Psoas muscle (tissue), 8 donors: ENCODE results near the gene DCHS2. TPM values are rescaled to one million over a fixed set of nuclear protein-coding genes. Genes with fewer than 3 reads are reported as not detected.

Experiments used
- ATAC-seq, 4 donors: fragments of 200-7000 bp; cut with Tn5 transposase; one replicate each; pipeline ENCODE4 v1.9.1; 2020; ENCODE audit warnings: moderate library complexity in 3 of 4, mild to moderate bottlenecking in 2 of 4
- DNase-seq, 2 donors: peaks; one replicate each; pipeline ENCODE4 v3.0.0-alpha.2; 2020
- H3K27ac ChIP-seq: fragments of 200-600 bp; one replicate; pipeline ENCODE4 v1.8.0; 2022
- H3K27me3 ChIP-seq, 3 donors: fragments of 200-600 bp in 1 of 3; one replicate each; pipeline versions ENCODE4 v1.6.1 to v1.8.0; 2013 to 2022; ENCODE audit warnings: low read length in 2 of 3, mild to moderate bottlenecking in 2 of 3, moderate library complexity in 1 of 3; ENCODE audit not compliant: insufficient read depth in 3 of 3
- H3K36me3 ChIP-seq, 2 donors: fragments of 200-600 bp in 1 of 2; one replicate each; pipeline versions ENCODE4 v1.6.1 to v1.8.0; 2013 to 2022; ENCODE audit warnings: low read depth in 1 of 2, mild to moderate bottlenecking in 1 of 2, moderate library complexity in 1 of 2; ENCODE audit not compliant: insufficient read depth in 1 of 2
- H3K4me1 ChIP-seq: fragments of 200-600 bp; one replicate; pipeline ENCODE4 v1.8.0; 2022
- H3K4me3 ChIP-seq: fragments of 200-600 bp; one replicate; pipeline ENCODE4 v1.8.0; 2022; ENCODE audit warnings: mild to moderate bottlenecking
- H3K9me3 ChIP-seq: fragments of 200-600 bp; one replicate; pipeline ENCODE4 v1.8.0; 2022
- CTCF ChIP-seq: fragments of 200-600 bp; IDR thresholded peaks from one replicate; pipeline ENCODE4 v1.8.0; 2022; ENCODE audit warnings: antibody characterized with exemption
- WGBS, 3 donors: extraction: QIAGEN DNeasy Blood & Tissue Kit; methylation state at CpG; one replicate each; pipeline versions ENCODE4 v1.1.6 to v1.1.7; 2013; 5-methylcytosine and 5-hydroxymethylcytosine counted together
- intact Hi-C, 2 donors: fragments of 100-400 bp; cut with DNase I; formaldehyde crosslinking; loops; one replicate each; pipeline versions ENCODE4 v1.11.0 to v1.14.2; 2022
- polyA plus RNA-seq, 3 donors: library from polyadenylated mRNA; stranded (reverse); fragments of 200-250 nt; gene quantifications; one replicate each; pipeline ENCODE4 v1.2.3, GENCODE V29; 2013
- total RNA-seq, 4 donors: library from RNA; stranded (reverse); fragmentation: NEBNext Ultra II Directional in 2 of 4; extraction: Animal tissue kit (Norgen Biotek cat#: 25700) in 2 of 4; gene quantifications; one replicate each; pipeline versions ENCODE4 v1.2.1 to v1.2.4, GENCODE V29; 2021 to 2023
- donor health status: healthy with polysubstance abuse.
- donor health status: DM: no; HTN: no; CAD: no; lungs with moderate emphysema.
- donor health status: Bipolar disorder and iron deficiency.
- donor health status: healthy.
- donor health status: DM: yes; HTN: yes; CAD: no.
- donor health status: DM: no; HTN: no; CAD: no.
- donor health status: DM: no; HTN: no; CAD: no.
- donor health status: DM: yes; HTN: yes; CAD: no.

The DCHS2 gene
- total and polyA plus RNA-seq, 7 donors: 0.01 to 0.84 (median 0.16) TPM; not detected in 1

- no peak for TF ChIP-seq CTCF
Observed at GRCh38 chr4:154517591-154517990, 26.0 kb upstream of the DCHS2 start.

DNA sequence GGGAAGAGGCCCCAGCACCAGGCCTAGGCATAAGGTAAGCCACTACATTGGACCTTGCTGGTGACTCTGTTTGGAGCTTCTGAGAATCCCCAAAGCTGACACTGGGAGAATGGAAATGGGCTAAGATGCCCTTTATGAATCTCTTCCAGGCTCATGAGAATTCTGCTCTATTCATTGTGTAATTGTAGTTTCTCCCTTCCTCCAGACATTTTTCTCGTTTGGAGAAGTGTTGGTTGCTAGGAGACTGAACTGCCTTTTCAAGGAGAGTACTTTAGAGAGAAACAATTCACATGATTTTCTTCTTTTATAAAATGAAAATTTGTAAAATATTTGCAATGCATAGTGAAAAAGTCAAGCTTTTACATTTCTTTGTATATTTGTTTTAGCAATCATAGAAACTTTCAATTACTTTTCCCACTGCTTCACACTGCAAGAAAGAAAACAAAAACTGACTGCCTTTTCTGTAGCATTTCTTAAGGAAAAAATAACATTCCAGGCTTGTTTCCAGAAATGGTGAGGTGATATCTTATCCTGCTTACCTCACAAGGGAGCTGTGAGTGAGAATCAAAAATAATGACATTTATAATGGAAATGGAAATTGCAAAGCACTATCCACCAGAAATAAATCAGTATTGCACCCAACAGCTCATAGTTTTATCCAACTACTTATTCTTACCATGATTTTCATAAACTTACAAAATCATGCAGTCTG lies 24.9 kb upstream of the DCHS2 start:
- H3K36me3 ChIP-seq: no peaks in the 10 kb centered on the region
- DNase-seq (no peak), ATAC-seq (no peak)
- no peak for TF ChIP-seq CTCF
- WGBS, 3 donors: 9 to 16% (median 10%) methylated on average over 1 of the region's 1 CpG
- H3K27me3 ChIP-seq: peaks cover 0 to 10% (median 0%) of the 10 kb centered on the region in 3 donors
- no peaks in the 10 kb centered on the region for H3K4me1 ChIP-seq
- no peak overlapping the region for H3K4me3 ChIP-seq
- intact Hi-C loops: no loop called here
- no peak overlapping the region for H3K27ac ChIP-seq
- H3K9me3 ChIP-seq: no peaks in the 10 kb centered on the region

More at GRCh38 chr4:154517591-154517990, 26.0 kb upstream of the DCHS2 start:
- no peak for DNase-seq
- H3K36me3 ChIP-seq: no peaks in the 10 kb centered on the region
- ATAC-seq: no peak
- H3K4me3 ChIP-seq: no peak overlapping the region
- H3K27ac ChIP-seq: no peak overlapping the region
- H3K27me3 ChIP-seq: peaks cover 0 to 10% (median 0%) of the 10 kb centered on the region in 3 donors
- H3K4me1 ChIP-seq: no peaks in the 10 kb centered on the region
- intact Hi-C loops: no loop called here
- WGBS, 3 donors: 41 to 71% (median 55%) methylated on average over 4 of the region's 4 CpGs
- no peaks in the 10 kb centered on the region for H3K9me3 ChIP-seq

GRCh38 chr4:154511981-154512380 lies 20.4 kb upstream of the DCHS2 start:
- TF ChIP-seq CTCF: no peak
- no peak for ATAC-seq
- intact Hi-C loops: no loop called here
- WGBS, 3 donors: 41 to 53% (median 47%) methylated on average over 4 of the region's 4 CpGs
- DNase-seq: no peak
- no peaks in the 10 kb centered on the region for H3K4me1 ChIP-seq
- H3K27ac ChIP-seq: no peak overlapping the region
- H3K9me3 ChIP-seq: no peaks in the 10 kb centered on the region
- H3K36me3 ChIP-seq: no peaks in the 10 kb centered on the region
- peaks cover 0 to 10% (median 0%) of the 10 kb centered on the region in 3 donors for H3K27me3 ChIP-seq
- H3K4me3 ChIP-seq: no peak overlapping the region

DNA sequence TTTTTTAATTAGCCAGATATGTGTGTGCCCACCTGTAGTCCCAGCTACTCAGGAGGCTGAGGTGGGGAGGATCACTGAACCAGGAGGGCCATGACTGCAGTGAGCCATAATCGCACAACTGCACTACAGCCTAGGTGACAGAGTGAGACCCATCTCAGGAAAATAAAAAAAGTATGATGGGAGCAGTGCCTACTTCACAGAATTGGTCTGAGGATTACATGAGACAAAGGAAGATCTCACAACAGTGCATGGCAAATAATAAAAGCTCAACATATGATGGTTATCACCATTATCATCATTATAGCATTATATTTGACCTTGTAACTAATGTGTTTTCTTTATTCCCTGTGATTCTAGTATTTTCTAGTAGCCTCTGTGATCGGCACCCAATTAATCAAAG lies 19.9 kb upstream of the DCHS2 start:
- DNase-seq (no peak), ATAC-seq (no peak)
- Histone ChIP-seq H3K27ac (no peak overlapping the region), H3K36me3 (no peaks in the 10 kb centered on the region), H3K27me3 (peaks cover 0 to 10% (median 0%) of the 10 kb centered on the region in 3 donors), H3K9me3 (no peaks in the 10 kb centered on the region), H3K4me1 (no peaks in the 10 kb centered on the region), H3K4me3 (no peak overlapping the region)
- intact Hi-C loops: no loop called here
- 42 to 92% (median 68%) methylated on average over 2 of the region's 2 CpGs for WGBS, 3 donors
- TF ChIP-seq CTCF: no peak

- intact Hi-C loops: loop anchor here in 1 of 2 donors (5.0 kb wide), 1 partner anchor 110 kb away; no protein-coding TSS in a partner anchor
- no peaks in the 10 kb centered on the region for H3K36me3 ChIP-seq
- DNase-seq (no peak), ATAC-seq (no peak)
- H3K4me1 ChIP-seq: no peaks in the 10 kb centered on the region
- H3K4me3 ChIP-seq: no peak overlapping the region
- H3K27me3 ChIP-seq: peaks cover 0 to 3% (median 0%) of the 10 kb centered on the region in 3 donors
- WGBS, 3 donors: 73 to 77% (median 76%) methylated on average over 3 of the region's 3 CpGs
- H3K9me3 ChIP-seq: no peaks in the 10 kb centered on the region
- TF ChIP-seq CTCF: no peak
- no peak overlapping the region for H3K27ac ChIP-seq
Observed at GRCh38 chr4:154507156-154507555, 15.6 kb upstream of the DCHS2 start.
